Duodenal mucosa (tissue), 2 donors: Measurements from ENCODE around the gene CACNA2D3.
"Not testable (repeated sequence)": the region's sequence is repeated elsewhere in the genome, so short reads cannot be mapped to it uniquely, and the experiment has no call there.

ENCODE experiments used
- H3K27ac ChIP-seq: one replicate; pipeline ENCODE4 v1.7.0; 2013; ENCODE audit warnings: low read depth, low read length
- H3K27me3 ChIP-seq, 2 donors: one replicate each; pipeline ENCODE4 v1.7.0; 2013; ENCODE audit warnings: low read length in 2 of 2, control low read depth in 1 of 2; ENCODE audit not compliant: insufficient read depth in 2 of 2, control insufficient read depth in 1 of 2
- H3K36me3 ChIP-seq, 2 donors: one replicate each; pipeline ENCODE4 v1.7.0; 2013; ENCODE audit warnings: low read length in 2 of 2, control low read depth in 1 of 2; ENCODE audit not compliant: insufficient read depth in 2 of 2, control insufficient read depth in 1 of 2
- H3K4me1 ChIP-seq, 2 donors: one replicate each; pipeline ENCODE4 v1.7.0; 2013; ENCODE audit warnings: low read length in 2 of 2, control low read depth in 1 of 2; ENCODE audit not compliant: insufficient read depth in 2 of 2, control insufficient read depth in 1 of 2
- H3K4me3 ChIP-seq, 2 donors: one replicate each; pipeline ENCODE4 v1.7.0; 2013; ENCODE audit warnings: low read length in 2 of 2, low read depth in 1 of 2
- H3K9ac ChIP-seq, 2 donors: one replicate each; pipeline ENCODE4 v1.7.0; 2013; ENCODE audit warnings: low read length in 2 of 2, low read depth in 1 of 2
- H3K9me3 ChIP-seq, 2 donors: one replicate each; pipeline ENCODE4 v1.7.0; 2013; ENCODE audit warnings: low read length in 2 of 2, control low read depth in 1 of 2; ENCODE audit not compliant: control insufficient read depth in 1 of 2

The CACNA2D3 gene

GRCh38 chr3:54454806-54455205 lies 332.5 kb downstream of the CACNA2D3 start:
- H3K4me1 ChIP-seq, result no peaks in the 10 kb centered on the region
- H3K36me3 ChIP-seq, result no peaks in the 10 kb centered on the region
- H3K27ac ChIP-seq, result no peak overlapping the region
- H3K4me3 ChIP-seq, result no peak overlapping the region
- H3K9ac ChIP-seq, result no peak overlapping the region
- H3K9me3 ChIP-seq, result peaks cover 0 to 4% of the 10 kb centered on the region in 2 donors
- H3K27me3 ChIP-seq, result no peaks in the 10 kb centered on the region

- H3K4me3 ChIP-seq, result no peak overlapping the region
- no peaks in the 10 kb centered on the region for H3K36me3 ChIP-seq
- H3K27me3 ChIP-seq, result no peaks in the 10 kb centered on the region
- no peak overlapping the region for H3K9ac ChIP-seq
- H3K9me3 ChIP-seq, result peaks cover 0 to 4% of the 10 kb centered on the region in 2 donors
- no peak overlapping the region for H3K27ac ChIP-seq
- H3K4me1 ChIP-seq, result no peaks in the 10 kb centered on the region
Measured at GRCh38 chr3:54458357-54458756, 336.0 kb downstream of the CACNA2D3 start.

- not testable (repeated sequence) for H3K36me3 ChIP-seq, H3K27ac ChIP-seq, H3K4me3 ChIP-seq, H3K27me3 ChIP-seq, H3K9me3 ChIP-seq, H3K4me1 ChIP-seq, H3K9ac ChIP-seq
Measured at GRCh38 chr3:54464554-54464953, 342.2 kb downstream of the CACNA2D3 start.

GRCh38 chr3:54476891-54477290 lies 354.5 kb downstream of the CACNA2D3 start:
- Histone ChIP-seq H3K27ac (no peak overlapping the region), H3K4me3 (no peak overlapping the region), H3K9ac (no peak overlapping the region), H3K36me3 (no peaks in the 10 kb centered on the region), H3K9me3 (no peaks in the 10 kb centered on the region), H3K4me1 (no peaks in the 10 kb centered on the region), H3K27me3 (no peaks in the 10 kb centered on the region)

- Histone ChIP-seq H3K9me3 (no peaks in the 10 kb centered on the region), H3K36me3 (no peaks in the 10 kb centered on the region), H3K9ac (no peak overlapping the region), H3K27me3 (no peaks in the 10 kb centered on the region), H3K27ac (no peak overlapping the region), H3K4me1 (no peaks in the 10 kb centered on the region), H3K4me3 (no peak overlapping the region)
Measured at GRCh38 chr3:54481606-54482365, 359.4 kb downstream of the CACNA2D3 start.

GRCh38 chr3:54484334-54484733 lies 362.0 kb downstream of the CACNA2D3 start:
- H3K36me3 ChIP-seq, result no peaks in the 10 kb centered on the region
- H3K9ac ChIP-seq, result no peak overlapping the region
- H3K27me3 ChIP-seq, result no peaks in the 10 kb centered on the region
- H3K27ac ChIP-seq, result no peak overlapping the region
- H3K9me3 ChIP-seq, result no peaks in the 10 kb centered on the region
- H3K4me1 ChIP-seq, result no peaks in the 10 kb centered on the region
- no peak overlapping the region for H3K4me3 ChIP-seq

GRCh38 chr3:54486317-54486716 lies 364.0 kb downstream of the CACNA2D3 start:
- no peak overlapping the region for H3K4me3 ChIP-seq
- H3K27ac ChIP-seq, result no peak overlapping the region
- H3K4me1 ChIP-seq, result no peaks in the 10 kb centered on the region
- H3K27me3 ChIP-seq, result no peaks in the 10 kb centered on the region
- H3K36me3 ChIP-seq, result no peaks in the 10 kb centered on the region
- H3K9ac ChIP-seq, result no peak overlapping the region
- H3K9me3 ChIP-seq, result no peaks in the 10 kb centered on the region

- Histone ChIP-seq H3K9ac (no peak overlapping the region), H3K27ac (no peak overlapping the region), H3K27me3 (no peaks in the 10 kb centered on the region)
Measured at GRCh38 chr3:54488297-54488696, 365.9 kb downstream of the CACNA2D3 start.

GRCh38 chr3:54494209-54494608 lies 371.9 kb downstream of the CACNA2D3 start:
- Histone ChIP-seq H3K36me3 (no peaks in the 10 kb centered on the region), H3K9ac (no peak overlapping the region), H3K4me1 (no peaks in the 10 kb centered on the region), H3K9me3 (no peaks in the 10 kb centered on the region), H3K4me3 (no peak overlapping the region), H3K27ac (no peak overlapping the region), H3K27me3 (no peaks in the 10 kb centered on the region)

More at GRCh38 chr3:54488297-54488696, 365.9 kb downstream of the CACNA2D3 start:
- H3K9me3 ChIP-seq, result no peaks in the 10 kb centered on the region
- no peaks in the 10 kb centered on the region for H3K36me3 ChIP-seq
- no peaks in the 10 kb centered on the region for H3K4me1 ChIP-seq
- H3K4me3 ChIP-seq, result no peak overlapping the region

- Histone ChIP-seq H3K9ac (no peak overlapping the region), H3K9me3 (no peaks in the 10 kb centered on the region), H3K4me3 (no peak overlapping the region), H3K27ac (no peak overlapping the region), H3K27me3 (no peaks in the 10 kb centered on the region), H3K36me3 (no peaks in the 10 kb centered on the region), H3K4me1 (no peaks in the 10 kb centered on the region)
Measured at GRCh38 chr3:54506603-54507002, 384.3 kb downstream of the CACNA2D3 start.
